Measurements from ENCODE around the gene TMEM59.
A peak's percentile ranks its signal among the peaks of the same experiment; 100 is the strongest.
"Not testable (repeated sequence)": the region's sequence is repeated elsewhere in the genome, so short reads cannot be mapped to it uniquely, and the experiment has no call there.

TMEM59 gene

GRCh38 chr1:54052934-54053744 lies at the start of gene TMEM59, which contains the start of gene TCEANC2:
TMEM59 (minus strand) TSS chr1:54053204; CDS start chr1:54053188, 16 bp downstream.
TCEANC2 (plus strand) TSS chr1:54053608; CDS start chr1:54054423, 815 bp downstream.
- DNase-seq, result peak; percentile 98

GRCh38 chr1:54100500-54100899 lies 47.5 kb upstream of the TMEM59 start:
- DNase-seq, result no peak

GRCh38 chr1:54099061-54099610 lies 46.1 kb upstream of the TMEM59 start:
- DNase-seq, result no peak

- no peak for DNase-seq
Observed at GRCh38 chr1:54096877-54097240, 43.9 kb upstream of the TMEM59 start.

GRCh38 chr1:54096227-54096876 lies 43.3 kb upstream of the TMEM59 start:
- DNase-seq, result no peak

GRCh38 chr1:54095546-54096226 lies 42.7 kb upstream of the TMEM59 start:
- no peak for DNase-seq

- DNase-seq, result not testable (repeated sequence)
Observed at GRCh38 chr1:54094730-54095105, 41.7 kb upstream of the TMEM59 start.

- DNase-seq, result no peak
Observed at GRCh38 chr1:54094001-54094729, 41.2 kb upstream of the TMEM59 start.

GRCh38 chr1:54091666-54092065 lies 38.7 kb upstream of the TMEM59 start:
- no peak for DNase-seq

- no peak for DNase-seq
Observed at GRCh38 chr1:54088385-54088784, 35.4 kb upstream of the TMEM59 start.

- no peak for DNase-seq
Observed at GRCh38 chr1:54086754-54087153, 33.8 kb upstream of the TMEM59 start.

- no peak for DNase-seq
Observed at GRCh38 chr1:54084794-54085193, 31.8 kb upstream of the TMEM59 start.

- peak; percentile 58 for DNase-seq
Observed at GRCh38 chr1:54081306-54082270, 28.6 kb upstream of the TMEM59 start.

GRCh38 chr1:54080598-54081049 lies 27.6 kb upstream of the TMEM59 start:
- no peak for DNase-seq

- DNase-seq, result no peak
Observed at GRCh38 chr1:54077359-54077758, 24.4 kb upstream of the TMEM59 start.

GRCh38 chr1:54070171-54070837 lies 17.3 kb upstream of the TMEM59 start:
- DNase-seq, result no peak

- DNase-seq, result no peak
Observed at GRCh38 chr1:54069791-54070170, 16.8 kb upstream of the TMEM59 start.

GRCh38 chr1:54064299-54064698 lies 11.3 kb upstream of the TMEM59 start:
- no peak for DNase-seq

GRCh38 chr1:54054438-54054749 lies 1.4 kb upstream of the TMEM59 start:
- no peak for DNase-seq

GRCh38 chr1:54053745-54054437 lies 887 bp upstream of the TMEM59 start:
- DNase-seq, result no peak

Measured in activated naive CD4-positive, alpha-beta T cell treated with Interleukin-2 at 50 U/mL for 16 hours (primary cell).